Measurements from ENCODE around the gene RHBDF1.
A peak's percentile ranks its signal among the peaks of the same experiment; 100 is the strongest.

GRCh38 chr16:72561-73548 is at the start of gene RHBDF1:
- TF ChIP-seq CTCF (IDR thresholded peaks at IDR 0.05) (no peak), POLR2A (IDR thresholded peaks at IDR 0.05) (peak in 1 of 2 donors; percentile 53)
